HL-60 (cell line): ENCODE measurements around the gene FAR1.

ENCODE experiments used
- POLR2AphosphoS5 ChIP-seq: IDR thresholded peaks from 2 replicates; pipeline ENCODE4 v1.6.1; 2012; ENCODE audit warnings: low read depth
- TF ChIP-seq, protein P1 (sequence below): IDR thresholded peaks from one replicate; pipeline ENCODE4 v1.5.1; 2011; ENCODE audit warnings: low read length, control low read depth, inconsistent platforms; ENCODE audit not compliant: insufficient read depth

DNA sequence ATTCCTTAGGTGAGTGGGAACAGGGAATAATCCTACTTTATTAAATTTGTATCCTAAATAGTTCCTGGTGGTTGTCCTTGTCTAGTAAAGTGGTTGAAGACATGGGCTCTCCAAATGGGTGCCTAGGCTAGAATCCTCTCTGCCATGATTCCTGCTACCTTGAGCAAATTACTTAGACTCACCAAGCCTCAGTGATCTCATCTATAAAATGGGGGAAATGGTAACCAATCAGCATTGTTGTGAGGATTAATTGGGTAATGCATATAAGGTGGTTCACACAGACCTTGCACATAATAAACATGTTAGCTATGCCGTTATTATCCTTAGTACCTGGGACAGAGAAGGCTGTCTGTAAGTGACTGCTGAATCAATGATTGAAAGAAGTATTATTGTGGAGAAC is 109.9 kb downstream of the FAR1 start:
- TF ChIP-seq, protein P1, sequence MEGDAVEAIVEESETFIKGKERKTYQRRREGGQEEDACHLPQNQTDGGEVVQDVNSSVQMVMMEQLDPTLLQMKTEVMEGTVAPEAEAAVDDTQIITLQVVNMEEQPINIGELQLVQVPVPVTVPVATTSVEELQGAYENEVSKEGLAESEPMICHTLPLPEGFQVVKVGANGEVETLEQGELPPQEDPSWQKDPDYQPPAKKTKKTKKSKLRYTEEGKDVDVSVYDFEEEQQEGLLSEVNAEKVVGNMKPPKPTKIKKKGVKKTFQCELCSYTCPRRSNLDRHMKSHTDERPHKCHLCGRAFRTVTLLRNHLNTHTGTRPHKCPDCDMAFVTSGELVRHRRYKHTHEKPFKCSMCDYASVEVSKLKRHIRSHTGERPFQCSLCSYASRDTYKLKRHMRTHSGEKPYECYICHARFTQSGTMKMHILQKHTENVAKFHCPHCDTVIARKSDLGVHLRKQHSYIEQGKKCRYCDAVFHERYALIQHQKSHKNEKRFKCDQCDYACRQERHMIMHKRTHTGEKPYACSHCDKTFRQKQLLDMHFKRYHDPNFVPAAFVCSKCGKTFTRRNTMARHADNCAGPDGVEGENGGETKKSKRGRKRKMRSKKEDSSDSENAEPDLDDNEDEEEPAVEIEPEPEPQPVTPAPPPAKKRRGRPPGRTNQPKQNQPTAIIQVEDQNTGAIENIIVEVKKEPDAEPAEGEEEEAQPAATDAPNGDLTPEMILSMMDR: no peak
- TF ChIP-seq POLR2AphosphoS5: no peak
